Measurements from ENCODE around the gene FBF1.

FBF1 gene, protein sequence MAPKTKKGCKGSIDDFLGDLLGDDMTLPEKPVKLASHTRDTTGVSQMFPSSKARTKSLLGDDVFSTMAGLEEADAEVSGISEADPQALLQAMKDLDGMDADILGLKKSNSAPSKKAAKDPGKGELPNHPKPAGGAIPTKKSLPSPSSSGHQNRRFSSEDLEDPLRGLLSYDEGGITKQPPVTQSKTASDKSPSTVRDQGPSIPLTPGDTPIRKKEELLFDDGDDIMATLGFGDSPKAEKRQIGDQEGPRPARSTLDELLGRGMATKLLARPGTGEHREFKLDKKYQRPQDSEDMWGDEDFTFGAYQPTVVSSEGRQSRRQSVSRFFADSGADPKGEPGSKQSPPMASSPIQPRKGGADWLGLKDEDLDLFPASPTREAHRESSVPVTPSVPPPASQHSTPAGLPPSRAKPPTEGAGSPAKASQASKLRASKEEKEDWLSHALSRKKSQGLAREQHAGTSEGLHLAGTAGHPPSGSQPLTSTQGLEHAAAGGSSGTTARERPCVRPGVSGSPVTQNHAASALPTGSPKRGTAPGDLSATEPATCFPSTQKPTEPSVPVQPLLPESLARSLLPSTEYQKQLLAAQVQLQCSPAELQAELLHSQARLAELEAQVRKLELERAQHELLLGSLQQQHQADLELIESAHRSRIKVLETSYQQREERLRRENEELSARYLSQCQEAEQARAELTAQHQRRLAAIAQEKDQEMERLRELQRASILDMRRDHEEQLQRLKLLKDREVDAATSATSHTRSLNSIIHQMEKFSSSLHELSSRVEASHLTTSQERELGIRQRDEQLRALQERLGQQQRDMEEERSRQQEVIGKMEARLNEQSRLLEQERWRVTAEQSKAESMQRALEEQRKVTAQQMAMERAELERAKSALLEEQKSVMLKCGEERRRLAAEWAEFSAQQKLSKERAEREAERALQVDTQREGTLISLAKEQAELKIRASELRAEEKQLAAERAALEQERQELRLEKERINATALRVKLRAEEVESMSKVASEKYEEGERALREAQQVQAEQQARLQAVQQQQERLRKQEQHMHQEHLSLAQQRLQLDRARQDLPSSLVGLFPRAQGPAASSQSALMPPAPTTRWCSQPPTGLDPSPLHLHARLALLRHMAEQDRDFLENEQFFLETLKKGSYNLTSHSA

DNA sequence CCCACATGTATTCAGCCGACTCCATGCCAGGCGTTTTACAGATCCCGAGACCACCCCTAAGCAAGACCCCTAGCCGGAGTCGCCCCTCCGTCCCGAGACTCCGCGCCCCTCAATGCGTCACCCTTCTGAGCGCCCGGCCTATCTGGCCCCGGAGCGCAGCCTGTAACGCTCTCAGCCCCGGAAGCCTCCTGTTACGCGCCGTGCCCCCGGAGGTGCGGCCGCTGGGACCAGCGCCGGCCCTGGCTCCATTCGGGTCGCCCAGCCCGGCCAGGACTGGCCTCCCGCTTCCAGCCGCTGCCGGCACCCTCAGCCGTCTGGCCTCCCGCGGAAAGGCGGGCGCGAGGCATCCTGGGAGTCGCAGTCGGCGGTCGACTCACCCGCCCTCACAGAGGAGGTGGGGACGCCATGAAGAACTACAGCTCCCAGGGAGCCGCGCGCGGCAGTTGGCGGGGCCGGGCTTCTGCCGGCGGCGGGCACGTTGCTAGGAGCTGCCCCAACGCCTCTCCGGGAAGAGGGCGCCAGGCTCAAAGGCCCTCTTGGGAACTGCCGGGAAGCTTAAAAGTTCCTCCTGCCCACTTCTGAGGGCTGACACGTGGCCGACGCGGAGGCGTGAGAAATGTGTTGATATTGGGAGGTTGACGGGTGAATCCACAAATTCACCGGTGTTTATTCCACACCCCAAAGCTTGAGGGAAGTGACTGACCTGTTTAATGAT lies at the start of gene FBF1:
Gene FBF1, minus strand, starts transcription at position 316 of the 715 bp plus-strand sequence. CDS start 2,893 bp downstream, outside the sequence.
- TF ChIP-seq, protein P1, sequence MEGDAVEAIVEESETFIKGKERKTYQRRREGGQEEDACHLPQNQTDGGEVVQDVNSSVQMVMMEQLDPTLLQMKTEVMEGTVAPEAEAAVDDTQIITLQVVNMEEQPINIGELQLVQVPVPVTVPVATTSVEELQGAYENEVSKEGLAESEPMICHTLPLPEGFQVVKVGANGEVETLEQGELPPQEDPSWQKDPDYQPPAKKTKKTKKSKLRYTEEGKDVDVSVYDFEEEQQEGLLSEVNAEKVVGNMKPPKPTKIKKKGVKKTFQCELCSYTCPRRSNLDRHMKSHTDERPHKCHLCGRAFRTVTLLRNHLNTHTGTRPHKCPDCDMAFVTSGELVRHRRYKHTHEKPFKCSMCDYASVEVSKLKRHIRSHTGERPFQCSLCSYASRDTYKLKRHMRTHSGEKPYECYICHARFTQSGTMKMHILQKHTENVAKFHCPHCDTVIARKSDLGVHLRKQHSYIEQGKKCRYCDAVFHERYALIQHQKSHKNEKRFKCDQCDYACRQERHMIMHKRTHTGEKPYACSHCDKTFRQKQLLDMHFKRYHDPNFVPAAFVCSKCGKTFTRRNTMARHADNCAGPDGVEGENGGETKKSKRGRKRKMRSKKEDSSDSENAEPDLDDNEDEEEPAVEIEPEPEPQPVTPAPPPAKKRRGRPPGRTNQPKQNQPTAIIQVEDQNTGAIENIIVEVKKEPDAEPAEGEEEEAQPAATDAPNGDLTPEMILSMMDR (conservative IDR thresholded peaks at IDR 0.05; ENCODE audit: control insufficient read depth, insufficient read depth, low read depth, low read length), result no peak
- peak; percentile 90 for DNase-seq (ENCODE audit: low read depth)
- peak within 1 kb of the TSS; percentile 78 for H3K4me3 ChIP-seq (ENCODE audit: control insufficient read depth, low read depth, low read length)

DNA sequence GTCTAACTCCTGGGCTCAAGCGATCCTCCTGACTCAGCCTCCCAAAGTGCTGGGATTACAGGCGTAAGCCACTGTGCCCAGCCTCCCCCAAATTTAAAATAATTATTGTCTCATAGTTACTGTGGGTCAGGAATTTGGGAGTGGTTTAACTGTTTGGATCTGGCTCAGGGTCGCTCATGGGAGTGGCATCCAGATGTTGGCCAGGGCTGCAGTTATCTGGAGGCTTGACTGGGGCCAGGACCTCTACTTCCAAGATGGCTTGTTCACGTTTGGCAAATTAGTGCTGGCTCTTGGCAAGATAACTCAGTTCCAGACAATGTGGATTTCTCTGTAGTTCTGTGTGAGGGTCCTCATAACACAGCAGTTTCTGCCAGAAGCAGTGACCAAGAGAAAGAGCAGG lies 46.2 kb upstream of the FBF1 start:
- H3K4me3 ChIP-seq (ENCODE audit: control insufficient read depth, low read depth, low read length), result no peak overlapping the region
- TF ChIP-seq, protein P1 (conservative IDR thresholded peaks at IDR 0.05; ENCODE audit: control insufficient read depth, insufficient read depth, low read depth, low read length), result no peak
- DNase-seq (ENCODE audit: low read depth), result no peak

DNA sequence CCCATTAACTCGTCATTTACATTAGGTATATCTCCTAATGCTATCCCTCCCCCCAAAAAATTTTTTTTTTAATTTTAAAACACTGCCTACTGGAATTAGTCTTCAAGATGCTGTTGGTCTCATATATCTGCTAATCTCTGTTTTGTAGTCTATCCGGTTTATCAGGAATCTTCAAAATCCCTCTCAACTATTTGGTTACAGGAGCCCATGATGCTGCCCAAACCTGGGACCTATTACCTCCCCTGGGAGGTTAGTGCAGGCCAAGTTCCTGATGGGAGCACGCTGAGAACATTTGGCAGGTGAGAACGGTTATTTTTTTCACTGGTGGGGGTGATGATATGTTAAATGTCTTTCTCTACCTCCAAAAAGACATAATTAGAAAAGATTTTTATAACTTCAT lies 45.1 kb upstream of the FBF1 start:
- H3K4me3 ChIP-seq (ENCODE audit: control insufficient read depth, low read depth, low read length), result no peak overlapping the region
- TF ChIP-seq, protein P1 (conservative IDR thresholded peaks at IDR 0.05; ENCODE audit: control insufficient read depth, insufficient read depth, low read depth, low read length), result no peak
- no peak for DNase-seq (ENCODE audit: low read depth)

DNA sequence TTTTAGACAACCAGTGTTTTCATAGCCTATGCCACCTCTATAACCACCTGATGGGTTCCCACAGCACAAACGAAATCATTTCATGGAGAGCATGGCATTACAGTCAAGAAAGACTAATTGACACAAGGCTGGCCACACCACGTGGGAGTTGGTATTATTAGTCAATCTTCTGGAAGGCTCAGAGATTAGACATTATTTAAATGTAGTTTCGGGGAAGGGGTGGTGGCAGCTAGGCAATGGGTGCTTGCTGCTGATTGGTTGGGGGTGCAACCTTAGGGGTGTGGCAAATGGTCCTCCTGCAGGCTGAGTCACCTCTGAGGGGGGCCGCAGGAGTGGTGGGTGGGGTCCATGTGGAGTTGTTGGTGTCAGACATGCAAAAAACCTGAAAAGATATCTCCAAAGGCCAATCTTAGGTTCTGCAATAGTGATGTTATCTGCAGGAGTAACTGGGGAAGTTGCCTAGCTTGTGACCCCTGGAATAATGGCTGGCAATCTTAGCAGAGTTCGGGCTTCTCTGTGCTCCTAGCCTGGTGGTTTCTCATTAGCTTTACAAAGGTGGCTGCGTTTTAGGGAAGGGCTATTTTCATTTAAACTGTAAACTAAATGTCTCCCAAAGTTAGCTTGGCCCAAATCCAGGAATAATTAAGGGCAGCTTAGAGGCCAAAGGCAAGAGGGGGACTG lies 42.8 kb upstream of the FBF1 start:
- H3K4me3 ChIP-seq (ENCODE audit: control insufficient read depth, low read depth, low read length), result no peak overlapping the region
- peak; percentile 63 for DNase-seq (ENCODE audit: low read depth)
- TF ChIP-seq, protein P1 (conservative IDR thresholded peaks at IDR 0.05; ENCODE audit: control insufficient read depth, insufficient read depth, low read depth, low read length), result no peak

DNA sequence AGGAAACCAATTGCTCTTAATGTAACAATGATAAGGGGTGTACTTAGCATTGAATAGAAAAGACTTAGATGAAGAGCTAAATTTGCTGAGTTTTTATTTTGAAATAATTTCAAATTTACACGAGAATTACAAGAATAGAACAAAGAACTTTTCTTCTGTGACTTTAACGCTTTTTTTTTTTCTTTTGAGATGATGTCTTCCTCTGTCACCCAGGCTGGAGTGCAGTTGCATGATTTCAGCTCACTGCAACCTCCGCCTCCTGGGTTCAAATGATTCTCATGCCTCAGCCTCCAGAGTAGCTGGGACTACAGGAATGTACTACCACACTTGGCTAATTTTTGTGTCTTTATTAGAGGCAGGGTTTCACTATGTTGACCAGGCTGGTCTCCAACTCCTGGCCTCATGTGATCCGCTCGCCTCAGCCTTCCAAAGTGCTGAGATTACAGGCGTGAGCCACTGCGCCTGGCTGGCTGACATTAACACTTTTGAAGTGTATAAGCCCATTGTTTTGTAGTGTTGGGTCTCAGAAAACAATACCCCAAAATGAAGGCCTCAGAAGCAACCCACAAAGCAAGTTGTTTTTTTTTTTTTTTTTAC lies 40.3 kb upstream of the FBF1 start:
- no peak overlapping the region for H3K4me3 ChIP-seq (ENCODE audit: control insufficient read depth, low read depth, low read length)
- TF ChIP-seq, protein P1 (conservative IDR thresholded peaks at IDR 0.05; ENCODE audit: control insufficient read depth, insufficient read depth, low read depth, low read length), result no peak
- no peak for DNase-seq (ENCODE audit: low read depth)

Measured in fibroblast of mammary gland (primary cell).